HL-60 (cell line): ENCODE results near the gene MMAB.

Experiments
- CTCF ChIP-seq: IDR thresholded peaks from one replicate; pipeline ENCODE4 v1.5.1; 2011; ENCODE audit warnings: low read length, control low read depth, inconsistent platforms; ENCODE audit not compliant: insufficient read depth
- POLR2AphosphoS5 ChIP-seq: IDR thresholded peaks from 2 replicates; pipeline ENCODE4 v1.6.1; 2012; ENCODE audit warnings: low read depth
- REST ChIP-seq: IDR thresholded peaks from 2 replicates; pipeline ENCODE4 v1.6.1; 2012; ENCODE audit warnings: low read depth; ENCODE audit not compliant: insufficient replicate concordance

DNA sequence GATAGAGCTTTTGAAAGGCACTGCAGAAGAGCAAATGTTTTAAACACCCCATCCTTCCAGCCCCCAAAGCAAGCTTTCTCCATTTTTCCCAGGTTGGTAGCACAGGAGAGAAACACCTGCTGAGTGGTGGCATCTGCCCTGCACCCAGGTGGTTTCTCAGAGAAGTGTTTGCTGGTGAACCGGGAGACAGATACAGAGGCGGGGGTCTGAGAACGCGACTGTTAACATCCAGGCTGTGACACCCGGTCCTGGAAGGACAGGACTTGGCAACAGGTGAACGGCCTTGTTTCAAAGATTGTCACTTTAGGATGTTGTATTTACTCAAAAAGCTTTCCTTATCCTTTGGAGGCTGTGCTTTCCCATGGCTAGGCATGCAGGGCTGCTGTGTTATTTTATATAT lies 18.5 kb downstream of the MMAB start:
- no peak for TF ChIP-seq CTCF
- no peak for TF ChIP-seq REST
- no peak for TF ChIP-seq POLR2AphosphoS5
